Stimulated activated naive CD4-positive, alpha-beta T cell (primary cell): Measurements from ENCODE around the gene TMEM223.
"Not testable (repeated sequence)": the region's sequence is repeated elsewhere in the genome, so short reads cannot be mapped to it uniquely, and the experiment has no call there.

ENCODE experiments used
- DNase-seq, 6 experiments: peaks; one replicate each; lab custom pipeline; 2025; lab: John Stamatoyannopoulos, UW

The TMEM223 gene, protein sequence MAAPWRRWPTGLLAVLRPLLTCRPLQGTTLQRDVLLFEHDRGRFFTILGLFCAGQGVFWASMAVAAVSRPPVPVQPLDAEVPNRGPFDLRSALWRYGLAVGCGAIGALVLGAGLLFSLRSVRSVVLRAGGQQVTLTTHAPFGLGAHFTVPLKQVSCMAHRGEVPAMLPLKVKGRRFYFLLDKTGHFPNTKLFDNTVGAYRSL

DNA sequence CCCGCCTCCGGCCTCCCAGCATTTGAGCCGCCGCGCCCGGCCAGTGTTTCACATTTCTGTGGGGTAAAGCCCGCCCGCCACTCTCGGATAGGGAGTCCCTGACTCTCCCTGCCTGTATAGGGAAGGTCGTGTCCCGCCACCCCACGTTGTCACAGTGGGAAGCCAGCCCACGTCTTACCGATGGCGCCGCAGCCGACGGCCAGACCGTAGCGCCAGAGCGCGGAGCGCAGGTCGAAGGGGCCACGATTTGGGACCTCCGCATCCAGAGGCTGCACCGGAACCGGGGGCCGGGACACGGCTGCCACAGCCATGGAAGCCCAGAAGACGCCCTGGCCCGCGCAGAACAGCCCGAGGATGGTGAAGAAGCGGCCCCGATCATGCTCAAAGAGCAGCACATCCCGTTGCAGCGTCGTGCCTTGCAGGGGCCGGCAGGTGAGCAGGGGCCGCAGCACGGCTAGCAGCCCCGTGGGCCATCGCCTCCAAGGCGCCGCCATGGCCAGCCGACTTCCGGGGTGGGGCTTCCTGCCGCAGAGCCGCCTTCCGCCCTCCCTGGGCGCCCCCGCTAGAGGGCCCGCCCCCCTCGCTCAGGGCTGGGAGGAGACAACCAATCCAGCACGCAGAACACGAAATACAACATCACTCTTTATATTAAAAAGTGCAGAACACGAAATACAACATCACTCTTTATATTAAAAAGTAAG is at the start of gene TMEM223:
TSS of gene TMEM223 (minus strand) at position 506 of the 701 bp plus-strand sequence. CDS start at position 494, 12 bp downstream.
- DNase-seq = peak; percentile 76 to 88 (median 82)

DNA sequence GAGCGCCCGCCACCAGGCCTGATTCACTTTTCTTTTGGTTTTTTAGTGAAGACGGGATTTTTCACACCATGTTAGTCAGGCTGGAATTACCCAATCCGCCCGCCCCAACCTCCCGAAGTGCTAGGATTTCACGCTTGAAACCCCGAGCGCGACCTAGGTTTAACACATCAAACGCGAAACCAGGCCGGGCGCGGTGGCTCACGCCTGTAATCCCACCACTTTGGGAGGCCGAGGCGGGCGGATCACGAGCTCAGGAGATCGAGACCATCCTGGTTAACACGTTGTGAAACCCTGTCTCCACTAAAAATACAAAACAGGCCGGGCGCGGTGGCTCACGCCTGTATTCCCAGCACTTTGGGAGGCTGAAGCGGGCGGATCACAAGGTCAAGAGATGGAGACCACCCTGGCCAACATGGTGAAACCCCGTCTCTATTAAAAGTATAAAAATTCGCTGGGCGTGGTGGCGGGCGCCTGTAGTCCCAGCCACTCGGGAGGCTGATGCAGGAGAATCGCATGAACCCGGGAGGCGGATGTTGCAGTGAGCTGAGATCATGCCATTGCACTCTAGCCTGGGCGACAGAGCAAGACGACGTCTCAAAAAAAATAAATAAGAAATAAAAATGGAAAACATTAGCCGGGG is 49.0 kb upstream of the TMEM223 start:
- DNase-seq = peak in 3 of 6 experiments; percentile 69 to 74 (median 73)

DNA sequence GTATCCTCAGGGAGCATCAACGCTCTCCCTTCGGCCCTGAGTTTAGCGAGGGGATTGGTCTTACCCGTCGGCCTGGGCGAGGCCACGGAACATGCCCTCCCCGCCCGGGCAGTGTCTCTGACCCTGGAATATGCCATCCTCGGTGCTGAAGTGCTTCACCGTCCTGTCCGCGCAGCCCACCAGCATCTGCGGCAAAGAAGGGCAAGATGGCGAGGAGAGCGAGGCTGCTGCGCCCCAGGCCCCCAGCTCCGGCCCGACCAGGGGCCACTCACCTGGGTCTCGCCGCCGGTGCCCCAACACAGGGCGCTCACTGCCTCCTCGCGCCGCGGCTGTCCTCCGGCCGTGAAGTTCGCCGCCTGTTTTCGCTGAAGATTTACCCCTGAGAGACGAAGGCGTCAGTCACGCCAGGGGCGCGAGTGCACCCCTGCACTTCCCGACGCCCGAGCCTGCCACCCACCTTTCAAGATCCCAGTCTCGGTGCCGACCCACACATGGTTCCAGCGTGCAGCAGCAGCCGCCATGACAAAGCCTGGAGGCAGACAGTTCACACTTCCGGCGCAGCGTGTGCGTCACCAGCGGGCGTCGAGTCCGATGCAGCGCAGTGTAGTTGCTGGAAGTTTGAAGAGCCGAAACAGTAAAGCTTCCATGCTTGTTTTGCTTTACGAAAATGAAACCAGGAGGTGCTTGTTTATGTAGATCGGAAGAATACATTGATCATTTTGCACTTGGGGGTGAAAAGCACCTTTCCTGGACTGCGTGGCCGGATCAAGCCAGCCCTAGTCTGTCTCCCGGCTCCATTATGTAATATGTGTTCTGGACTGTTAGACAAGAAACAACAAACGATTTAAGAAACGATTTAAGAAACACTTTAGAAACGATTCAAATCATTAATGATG is 47.5 kb upstream of the TMEM223 start, which contains the start of gene WDR74:
TSS of gene WDR74 (minus strand) at position 541 of the 896 bp plus-strand sequence. CDS start at position 521, 20 bp downstream.
- DNase-seq = peak; percentile 81 to 93 (median 91)

DNA sequence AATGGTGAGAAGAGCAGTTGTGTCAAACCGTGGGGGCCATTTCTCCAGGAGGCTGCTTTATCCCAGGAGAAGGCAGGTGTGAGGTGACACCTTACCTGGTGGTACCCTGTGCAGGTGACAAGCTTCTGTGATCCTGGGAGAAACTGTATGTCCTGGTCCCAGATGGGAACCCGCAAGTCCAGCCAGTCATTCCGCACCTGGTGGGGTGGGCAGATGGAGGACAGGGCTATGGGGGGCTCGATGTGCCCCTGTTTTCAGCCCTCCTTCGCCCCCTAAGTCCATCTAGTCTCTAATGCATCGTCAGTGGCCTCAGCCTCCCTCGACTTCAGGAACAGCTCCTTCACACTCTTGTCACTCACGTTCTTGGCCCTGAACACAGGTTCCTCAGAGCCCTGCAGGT is 43.5 kb upstream of the TMEM223 start:
- no peak for DNase-seq

DNA sequence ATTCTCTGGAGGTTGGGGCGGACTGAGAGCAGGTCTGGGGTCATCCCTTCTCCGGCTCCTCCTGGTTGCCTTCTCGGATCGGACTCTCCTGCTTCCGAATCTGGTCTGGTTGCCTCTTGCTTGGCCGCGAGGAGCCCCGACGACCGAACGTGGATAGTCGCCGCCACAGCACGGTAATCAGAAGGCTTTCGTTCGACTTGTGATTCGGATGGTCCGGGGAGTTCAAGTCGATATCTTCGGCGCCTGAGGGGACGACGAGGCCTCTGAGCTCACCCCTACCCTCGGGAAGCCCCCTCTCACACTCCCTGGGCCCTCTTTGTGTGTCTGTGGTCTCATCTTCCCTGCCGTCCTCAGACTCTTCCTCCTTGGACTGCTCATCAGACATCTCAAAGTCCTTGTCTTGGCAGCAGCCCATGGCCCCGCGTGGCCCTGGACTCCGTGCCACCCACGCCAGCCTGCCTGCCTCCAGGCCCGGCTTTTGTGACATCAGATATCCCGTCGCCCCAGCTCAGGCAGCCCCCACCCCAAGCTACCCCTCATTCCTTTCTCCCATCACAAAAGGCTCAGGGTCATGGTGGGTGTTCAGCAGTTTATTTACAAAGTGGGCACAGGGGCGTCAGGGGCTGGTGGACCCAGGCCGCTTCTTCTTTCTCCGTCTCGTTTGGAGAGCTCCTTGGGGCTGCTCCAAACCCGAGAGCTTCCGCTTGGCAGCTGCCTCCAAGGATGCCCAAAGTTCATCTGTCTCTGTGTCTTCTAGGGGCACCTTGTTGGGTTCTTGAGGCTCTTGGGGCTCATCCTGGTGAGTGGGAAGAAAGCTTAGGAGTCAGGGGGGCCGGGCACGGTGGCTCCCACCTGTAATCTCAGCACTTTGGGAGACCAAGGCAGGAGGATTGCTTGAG is 40.8 kb upstream of the TMEM223 start, which contains the start of gene TEX54:
TSS of gene TEX54 (minus strand) at position 506 of the 899 bp plus-strand sequence.
- DNase-seq = no peak

DNA sequence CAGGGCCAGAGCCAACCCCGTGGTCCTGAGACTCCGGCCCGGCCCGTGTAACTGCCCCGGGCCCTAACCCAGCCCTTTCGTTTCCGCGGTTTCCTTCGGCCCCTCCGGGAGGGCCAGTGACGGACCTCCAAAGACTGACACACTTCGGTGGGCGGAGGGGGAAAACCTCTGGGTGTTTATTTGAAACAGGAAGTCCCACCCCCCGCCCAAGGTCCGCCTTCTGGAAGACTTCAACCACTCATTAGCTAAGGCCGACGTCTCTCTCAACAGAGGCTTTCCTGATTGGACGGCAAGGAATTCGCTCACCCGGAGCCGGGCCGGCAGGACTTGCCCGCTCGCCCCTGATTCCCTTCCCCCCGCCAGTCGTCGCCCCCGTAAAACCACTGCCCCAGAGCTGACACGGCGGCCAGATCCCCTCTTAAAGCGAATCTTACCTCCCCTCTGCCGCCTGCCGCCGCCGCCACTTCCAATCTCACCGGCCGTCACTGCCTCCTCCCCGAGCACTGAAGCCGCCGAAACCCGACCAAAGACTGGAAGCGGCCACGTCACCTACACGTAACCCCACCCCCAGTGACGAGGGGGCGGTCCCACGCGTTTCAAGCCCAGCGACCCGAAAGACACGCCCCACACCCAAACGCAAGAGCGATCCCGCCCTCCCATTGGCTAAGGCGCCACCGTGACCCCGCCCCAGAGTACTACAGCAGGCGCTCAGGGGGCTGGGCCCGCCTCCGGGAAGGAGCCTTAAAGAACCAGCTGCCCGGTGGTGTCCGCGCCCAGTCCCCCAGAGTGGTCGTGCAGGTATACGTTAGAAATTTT is 39.9 kb upstream of the TMEM223 start, which contains the start of gene STX5:
TSS of gene STX5 (minus strand) at position 532 of the 816 bp plus-strand sequence. CDS start 808 bp downstream, outside the sequence.
- peak; percentile 99 to 100 (median 99) for DNase-seq

DNA sequence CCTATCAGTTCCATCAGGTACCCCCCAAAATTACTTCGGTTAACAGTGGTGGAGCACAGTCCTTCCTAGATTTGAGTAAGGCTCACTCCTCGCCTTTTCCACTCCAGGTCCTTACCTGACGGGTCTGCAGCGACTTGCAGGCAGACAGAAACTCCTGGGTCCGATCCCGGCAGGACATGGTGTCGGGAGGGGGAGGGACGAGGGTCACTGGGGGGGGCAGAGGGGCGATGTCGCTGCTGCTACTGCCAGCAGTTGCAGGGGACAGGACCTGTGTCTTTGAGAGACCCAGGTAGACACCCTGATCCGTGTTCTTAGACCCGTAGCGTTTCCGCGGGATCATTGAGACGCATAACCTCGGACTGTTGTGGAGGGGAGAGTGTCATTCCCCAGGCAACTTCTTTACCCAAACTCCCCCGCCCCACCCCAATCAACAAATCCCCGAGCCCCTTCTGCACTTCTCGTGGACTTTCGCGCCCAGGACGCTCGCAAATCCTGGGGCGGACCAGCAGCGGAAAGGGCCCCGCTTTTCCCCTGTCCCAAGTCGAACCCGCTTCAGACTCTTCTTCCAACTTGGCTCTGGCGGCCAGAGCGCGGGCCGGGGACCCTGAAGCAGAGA is 39.2 kb upstream of the TMEM223 start:
- peak in 2 of 6 experiments; percentile 24 to 44 for DNase-seq

DNA sequence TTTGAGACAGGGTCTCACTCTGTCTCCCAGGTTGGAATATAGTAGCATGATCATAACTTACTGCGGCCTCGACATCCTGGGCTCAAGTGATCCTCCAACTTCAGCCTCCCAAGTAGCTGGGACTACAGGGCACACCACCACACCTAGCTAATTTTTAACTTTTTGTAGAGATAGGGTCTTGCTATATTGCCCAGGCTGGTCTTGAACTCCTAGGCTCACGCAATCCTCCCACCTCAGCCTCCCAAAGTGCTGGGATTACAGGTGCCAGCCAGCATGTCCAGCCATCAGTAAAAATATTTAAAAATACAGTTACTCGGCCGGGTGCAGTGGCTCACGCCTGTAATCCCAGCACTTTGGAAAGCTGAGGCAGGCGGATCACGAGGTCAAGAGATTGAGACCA is 36.3 kb upstream of the TMEM223 start:
- DNase-seq = not testable (repeated sequence)

DNA sequence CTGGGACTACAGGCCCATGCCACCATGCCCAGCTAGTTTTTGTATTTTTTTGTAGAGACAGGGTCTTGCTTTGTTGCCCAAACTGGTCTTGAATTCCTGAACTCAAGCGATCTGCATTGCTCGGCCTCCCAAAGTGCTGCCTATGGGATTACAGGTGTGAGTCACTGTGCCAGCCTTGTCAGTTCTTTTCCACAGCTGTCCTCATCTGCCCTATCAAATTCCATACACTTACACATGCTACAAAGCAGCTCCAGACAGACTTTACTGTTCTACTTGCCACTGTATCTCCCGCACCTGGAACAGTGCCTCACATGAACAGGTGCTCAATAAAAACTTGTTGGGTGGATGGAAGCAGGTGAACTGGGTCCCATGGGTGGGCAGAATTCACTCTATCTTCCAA is 31.9 kb upstream of the TMEM223 start:
- DNase-seq = no peak

DNA sequence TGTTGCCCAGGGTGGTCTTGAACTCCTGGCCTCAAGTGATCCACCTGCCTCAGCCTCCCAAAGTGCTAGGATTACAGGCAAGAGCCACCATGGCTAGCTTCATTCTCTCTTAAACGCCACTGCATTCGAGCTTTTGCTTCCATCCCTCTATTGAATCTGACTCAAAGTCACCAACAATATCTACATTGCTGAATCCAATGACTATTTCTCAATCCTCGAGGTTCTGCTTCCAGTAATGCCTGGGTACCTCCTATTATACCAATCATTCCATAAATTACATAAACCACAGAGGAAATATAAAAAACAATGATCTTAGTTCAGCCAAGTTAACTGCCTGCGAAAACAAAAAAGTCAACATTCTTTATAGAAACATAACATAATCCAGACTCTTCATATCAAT is 25.3 kb upstream of the TMEM223 start:
- no peak for DNase-seq

DNA sequence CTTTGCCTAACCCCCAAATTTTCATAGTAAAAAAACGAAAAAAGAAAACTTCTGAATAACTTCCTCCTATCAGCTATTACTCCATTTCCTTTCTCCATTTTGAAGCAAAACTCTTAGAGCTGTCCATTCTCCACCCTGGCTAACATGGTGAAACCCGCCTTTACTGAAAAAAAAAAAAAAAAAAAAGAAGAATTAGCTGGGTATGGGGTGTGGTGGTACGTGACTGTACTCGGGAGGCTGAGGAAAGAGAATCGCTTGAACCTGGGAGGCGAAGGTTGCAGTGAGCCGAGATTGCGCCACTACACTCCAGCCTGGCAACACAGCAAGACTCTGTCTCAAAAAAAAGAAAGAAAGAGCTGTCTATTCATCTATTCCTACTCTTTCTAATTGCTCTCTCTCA is 24.8 kb upstream of the TMEM223 start:
- DNase-seq = no peak

DNA sequence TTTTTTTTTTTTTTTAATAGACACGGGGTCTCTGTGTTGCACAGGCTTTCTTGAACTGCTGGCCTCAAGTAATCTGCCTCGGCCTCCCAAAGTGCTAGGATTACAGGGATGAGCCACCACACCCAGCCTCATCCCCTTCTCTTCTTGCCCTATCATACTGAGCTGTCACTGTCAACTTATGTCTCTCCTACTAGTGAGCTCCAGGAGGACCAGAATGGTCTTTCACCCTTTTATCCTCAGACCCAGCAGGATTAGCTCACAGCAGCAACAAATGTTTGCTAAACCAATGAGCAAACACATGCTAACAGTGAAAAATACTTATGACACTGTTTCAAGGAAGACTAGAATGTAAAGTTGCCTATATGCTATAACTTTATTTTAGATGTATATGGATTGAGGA is 19.9 kb upstream of the TMEM223 start:
- no peak for DNase-seq

DNA sequence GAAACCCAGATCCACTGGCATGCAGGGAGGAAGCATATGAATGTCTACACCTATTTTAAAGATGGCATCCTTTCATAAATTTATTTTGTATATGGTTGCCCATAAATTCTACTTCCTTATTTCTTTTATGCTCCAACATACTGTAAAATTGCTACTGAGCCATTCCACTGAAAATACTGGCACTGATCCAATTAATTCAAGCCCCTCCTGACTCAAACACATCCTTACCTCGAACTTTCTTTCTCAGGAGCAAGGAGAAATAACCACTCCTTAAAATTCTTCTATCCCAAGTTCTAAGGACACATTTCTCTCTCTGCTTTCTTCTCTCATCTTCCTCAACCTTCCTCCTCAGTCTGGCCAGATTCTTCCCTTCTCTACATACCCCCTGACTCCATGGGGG is 18.9 kb upstream of the TMEM223 start:
- DNase-seq = no peak

DNA sequence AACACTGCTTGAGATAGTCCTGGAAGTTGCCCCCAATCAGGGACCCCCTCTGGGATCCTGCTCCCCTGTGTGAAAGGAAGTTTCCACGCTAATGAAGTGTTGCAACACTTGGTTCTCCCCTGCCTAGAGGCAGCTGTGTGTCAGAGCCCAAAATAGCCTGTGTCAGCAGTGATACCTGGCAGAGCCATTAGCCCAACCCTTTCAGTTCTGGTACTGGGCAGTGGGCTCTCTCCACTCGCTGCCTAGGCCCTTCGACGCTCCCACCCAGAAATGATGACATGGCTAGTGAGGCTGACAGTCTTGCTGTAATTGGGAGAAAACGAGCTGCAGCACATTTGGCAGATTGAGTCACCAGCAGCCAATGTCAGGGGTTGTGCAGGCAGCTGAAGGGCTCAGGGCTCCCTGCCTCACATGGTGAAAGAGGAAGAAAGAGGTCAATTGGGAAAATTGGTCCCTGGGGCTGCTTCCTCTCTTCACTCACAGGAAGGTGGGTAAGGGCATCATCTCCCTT is 14.9 kb upstream of the TMEM223 start:
- DNase-seq = no peak

DNA sequence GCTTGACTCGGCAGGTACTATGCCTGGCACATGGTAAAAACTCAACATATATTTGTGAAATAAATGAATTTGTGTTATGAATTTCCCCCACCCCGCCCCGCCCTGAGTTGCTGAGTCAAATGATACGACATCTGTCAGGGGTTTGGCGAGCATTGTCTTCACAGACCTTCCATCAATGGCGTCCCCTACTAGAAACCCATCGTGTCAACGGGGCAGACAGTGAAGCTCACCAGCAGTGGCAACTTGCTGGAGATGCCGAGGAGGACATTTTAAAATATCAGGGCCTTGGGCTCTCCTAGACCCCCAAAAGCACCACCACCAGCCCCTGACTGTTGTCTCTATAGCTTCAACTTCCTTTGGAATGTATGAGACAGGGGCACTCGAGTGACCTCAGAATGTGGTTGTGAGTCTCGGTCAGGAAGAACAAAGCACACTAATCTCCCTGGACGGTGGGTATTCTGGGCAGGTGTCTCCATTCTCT is 14.2 kb upstream of the TMEM223 start:
- peak in 1 of 6 experiments; percentile 40 for DNase-seq

DNA sequence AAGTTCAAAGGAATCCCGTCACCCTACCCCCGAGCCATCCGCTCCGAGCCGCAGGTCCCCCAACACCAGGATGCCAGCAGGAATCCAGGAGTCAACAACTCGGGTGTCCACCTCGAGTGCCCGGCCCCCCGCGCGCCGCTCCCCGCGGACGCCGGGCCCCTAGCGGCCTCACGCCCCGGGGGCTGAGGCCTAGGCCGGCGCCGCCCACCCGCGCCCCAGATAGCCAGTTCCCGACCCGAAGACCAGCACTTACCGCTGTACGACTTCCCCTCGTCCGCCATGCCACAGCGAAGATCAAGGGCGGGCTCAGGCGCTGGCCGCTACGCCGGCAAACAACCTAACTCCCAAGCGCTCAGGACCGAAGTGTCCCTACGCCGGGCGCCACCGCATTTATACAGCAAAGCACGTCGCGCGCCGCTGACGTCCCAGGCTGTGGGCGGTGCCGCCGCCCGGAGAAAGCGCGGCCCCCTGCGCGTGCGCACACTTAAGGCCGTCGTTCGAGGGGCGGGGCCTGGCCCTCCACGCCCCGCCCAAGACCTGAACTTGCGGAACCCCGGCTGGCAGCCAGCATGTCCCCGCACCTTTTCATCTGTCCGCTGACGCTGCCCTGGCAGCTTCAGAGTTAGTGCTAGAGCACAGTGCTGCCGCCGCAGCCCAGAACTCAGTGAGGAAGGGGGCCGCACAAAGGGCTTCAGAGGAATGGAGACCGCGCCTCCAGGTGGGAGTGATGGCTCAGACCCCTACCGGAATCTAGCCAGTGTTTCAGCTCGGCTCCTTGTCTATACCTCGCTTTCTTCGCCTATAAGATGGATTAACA is 13.5 kb upstream of the TMEM223 start, which contains the start of gene NXF1:
TSS of gene NXF1 (minus strand) at position 365 of the 817 bp plus-strand sequence. CDS start at position 281, 84 bp downstream.
- DNase-seq = peak; percentile 92 to 98 (median 94)

DNA sequence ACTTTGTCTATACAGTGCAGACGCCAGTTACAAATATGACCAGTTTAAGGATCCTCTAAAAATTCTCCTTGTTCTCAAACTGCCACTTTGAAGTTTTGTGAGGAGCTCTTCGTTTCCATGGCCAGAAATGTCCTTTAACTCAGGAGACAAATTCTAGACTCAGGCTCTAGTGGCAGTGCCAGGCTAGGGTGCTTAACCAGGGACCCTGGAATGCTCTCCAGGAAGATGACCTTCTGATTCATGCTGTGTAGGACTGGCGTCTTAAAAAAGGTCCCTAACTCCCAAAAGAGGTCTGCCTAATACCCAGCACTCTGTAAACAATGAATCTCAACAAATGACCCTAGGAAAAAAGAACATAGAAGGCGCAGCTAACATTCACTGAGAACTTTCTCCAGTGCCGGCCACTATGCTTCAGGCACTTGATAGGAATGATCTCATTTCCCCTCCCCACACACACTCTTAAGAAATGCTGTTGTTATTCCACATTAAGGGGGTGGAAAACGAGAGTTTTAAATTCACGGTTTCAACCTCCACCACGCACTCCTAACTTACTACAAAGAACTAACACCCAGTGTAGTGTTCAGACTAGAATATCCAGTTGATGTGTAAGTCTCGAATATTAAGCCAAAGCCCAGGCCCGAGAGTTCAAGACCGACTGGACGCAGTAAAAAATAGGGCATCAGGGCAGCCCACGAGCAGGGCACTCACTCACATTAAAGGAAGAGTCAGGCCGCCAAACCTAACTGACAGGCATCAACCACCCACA is 12.7 kb upstream of the TMEM223 start:
- DNase-seq = no peak
